DMS153 treated with DMSO at 0.1 percent for 48 hours (cell line): ENCODE data around the gene PLLP.

Experiments used
- DNase-seq: peaks from one replicate; lab custom pipeline; 2025; ENCODE audit not compliant: unreplicated experiment; lab: John Stamatoyannopoulos, UW

The PLLP gene

DNA sequence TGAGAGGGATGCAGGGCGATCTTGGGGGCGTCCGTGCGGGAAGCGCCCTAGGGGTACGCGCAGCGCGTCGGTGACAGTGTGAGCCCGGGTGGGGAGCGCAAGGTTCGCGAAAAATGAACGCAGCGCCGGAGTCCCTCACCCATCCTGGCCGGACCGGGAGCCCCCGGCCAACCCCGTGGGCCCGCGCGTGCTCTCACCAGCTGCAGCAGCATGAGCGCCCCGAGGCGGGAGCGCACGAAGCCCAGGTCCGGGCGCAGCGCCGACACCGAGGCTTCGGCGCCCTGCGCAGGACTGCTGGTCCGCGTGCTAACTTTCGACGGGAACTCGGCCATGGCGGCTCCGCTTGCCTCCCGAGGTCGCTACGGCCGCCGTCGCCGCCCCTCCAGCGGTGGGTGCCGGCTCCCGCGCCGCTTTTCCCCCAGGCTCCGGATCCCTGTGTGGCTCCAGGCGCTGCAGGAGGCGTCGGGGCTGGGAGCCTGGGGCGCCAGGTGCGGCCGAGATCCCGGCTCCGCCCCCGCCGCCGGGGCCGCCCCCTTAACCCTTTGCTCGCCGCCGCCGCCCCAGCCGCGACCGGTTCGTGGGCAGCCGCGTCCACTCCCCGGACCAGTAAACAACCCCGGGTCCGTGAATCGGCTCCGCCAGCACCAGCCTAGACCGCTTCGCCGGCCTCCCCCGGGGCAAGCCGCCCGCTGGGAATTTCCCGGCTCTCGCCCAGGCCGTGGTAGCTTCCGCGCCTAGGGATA is at the start of gene PLLP:
TSS of gene PLLP (minus strand) at position 464 of the 743 bp plus-strand sequence. CDS start at position 332, 132 bp downstream.
- no peak for DNase-seq

GRCh38 chr16:57333402-57333801 is 48.9 kb upstream of the PLLP start:
- DNase-seq: no peak

- DNase-seq: no peak
These were observed 46.9 kb upstream of the PLLP start for GRCh38 chr16:57331355-57331754.

- no peak for DNase-seq
These were observed 45.4 kb upstream of the PLLP start for GRCh38 chr16:57329718-57330327.

DNA sequence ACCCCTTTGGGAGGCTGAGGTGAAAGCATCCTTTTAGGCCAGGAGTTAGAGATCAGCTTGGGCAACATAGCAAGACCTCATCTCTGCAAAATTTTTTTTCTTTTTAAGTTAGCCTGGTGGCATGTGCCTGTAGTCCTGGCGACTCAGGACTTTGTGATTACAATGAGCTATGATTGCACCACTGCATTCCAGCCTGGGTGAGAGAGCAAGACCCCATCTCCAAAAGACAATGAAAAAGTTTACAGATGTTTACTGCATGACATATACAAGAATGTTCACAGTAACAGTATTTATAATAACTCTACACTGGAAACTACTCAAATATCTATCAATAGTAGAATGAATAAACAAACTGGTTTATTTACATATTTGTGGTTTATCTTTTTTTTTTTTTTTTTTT is 41.0 kb upstream of the PLLP start:
- no peak for DNase-seq

DNA sequence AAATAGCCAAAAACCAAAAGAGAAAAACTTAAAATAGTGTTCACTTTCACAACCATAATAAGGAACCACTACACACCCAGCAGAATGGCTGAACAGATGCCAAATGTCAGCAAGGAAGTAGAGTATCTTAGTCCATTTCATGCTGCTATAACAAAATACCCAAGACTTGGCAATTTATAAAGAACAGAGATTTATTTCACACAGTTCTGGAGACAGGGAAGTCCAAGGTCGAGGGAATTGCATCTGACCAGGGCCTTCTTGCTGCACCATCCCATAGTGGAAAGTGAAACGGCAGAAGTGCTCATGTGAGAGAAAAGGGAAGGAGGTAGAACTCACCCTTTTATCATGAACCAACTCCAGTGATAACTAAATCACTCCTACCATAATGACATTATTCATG is 40.3 kb upstream of the PLLP start:
- DNase-seq: no peak

DNA sequence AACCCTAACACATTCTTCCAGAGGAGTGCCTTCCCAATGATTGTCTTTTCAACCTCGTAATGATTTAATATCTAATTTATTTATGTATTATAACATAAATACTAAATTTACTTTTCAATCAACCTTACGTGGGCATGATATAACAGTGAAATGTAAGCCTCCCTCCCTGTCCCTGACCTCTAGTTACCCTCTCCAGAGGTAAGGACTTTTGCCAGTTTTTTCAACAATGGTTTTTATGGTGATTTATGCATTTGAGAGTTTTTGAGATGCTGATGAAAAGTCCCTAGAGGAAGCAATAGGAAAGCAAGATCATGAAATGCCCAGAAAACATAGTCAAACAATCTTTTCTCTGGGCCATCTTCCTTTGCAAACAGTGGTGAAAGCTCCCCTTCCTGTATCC is 35.2 kb upstream of the PLLP start:
- DNase-seq: no peak

DNA sequence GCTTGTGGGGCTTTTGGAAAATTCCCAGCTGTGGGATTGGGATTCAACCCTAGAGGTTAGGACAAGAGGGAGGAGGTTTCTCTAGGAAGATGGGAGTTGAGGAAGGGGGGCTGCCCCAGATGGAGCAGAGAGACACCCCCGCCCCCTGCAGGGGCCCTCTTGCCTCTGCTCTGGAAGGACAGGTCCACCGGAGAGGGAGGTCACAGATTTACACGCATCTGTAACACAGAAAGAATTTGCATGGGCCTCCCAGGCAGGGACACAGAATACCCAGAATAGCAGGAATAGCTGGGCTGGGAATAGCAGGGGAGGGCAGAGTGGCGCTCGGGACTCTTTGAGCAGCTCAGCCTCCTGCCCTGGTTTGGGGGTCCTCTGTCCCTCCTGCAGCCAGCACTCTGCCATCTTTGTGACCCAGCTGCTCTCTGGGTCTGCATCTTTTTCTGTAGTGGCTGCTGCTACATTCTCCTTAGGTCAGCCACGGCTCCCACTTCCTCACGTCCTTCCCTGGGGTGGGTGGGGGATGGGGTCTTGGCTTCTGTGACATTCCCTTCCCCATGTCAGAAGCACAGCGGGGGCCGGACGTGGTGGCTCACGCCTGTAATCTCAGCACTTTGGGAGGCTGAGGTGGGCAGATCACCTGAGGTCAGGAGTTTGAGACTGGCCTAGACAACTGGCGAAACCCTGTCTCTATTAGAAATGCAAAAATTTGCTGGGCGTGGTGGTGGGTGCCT is 33.9 kb upstream of the PLLP start:
- DNase-seq: no peak

GRCh38 chr16:57316390-57317017 is 32.0 kb upstream of the PLLP start:
- no peak for DNase-seq

- no peak for DNase-seq
These were observed 30.9 kb upstream of the PLLP start for GRCh38 chr16:57315416-57315815.

DNA sequence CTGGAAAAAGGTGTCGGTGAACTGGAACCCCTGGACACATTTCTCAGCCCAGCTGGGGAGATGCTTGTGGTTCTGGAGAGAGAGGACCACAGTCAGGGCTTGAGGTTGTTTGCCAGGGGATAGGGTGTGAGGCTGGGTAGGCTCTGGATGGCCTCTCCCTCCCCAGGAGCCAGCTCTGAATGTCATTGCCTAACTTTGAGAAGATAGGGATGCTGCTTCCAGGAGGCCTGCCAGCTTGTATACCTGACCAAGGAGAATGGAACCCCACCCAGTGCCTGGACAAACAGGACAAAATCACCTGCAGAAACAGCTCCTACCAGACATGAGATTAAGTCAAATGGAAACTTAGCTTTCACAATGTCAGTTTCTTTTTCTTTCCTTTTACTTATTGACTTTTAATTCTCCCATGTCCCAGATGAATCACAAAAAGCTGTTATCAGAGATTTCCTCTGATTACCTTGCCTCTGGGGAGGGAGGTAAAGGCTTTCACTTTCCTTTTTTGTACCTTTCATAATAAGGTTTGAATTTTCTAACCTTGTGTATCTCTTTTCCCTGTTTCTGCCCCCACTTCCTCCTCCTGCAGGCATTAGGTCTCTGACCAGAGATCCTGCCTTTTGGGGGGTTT is 29.8 kb upstream of the PLLP start:
- DNase-seq: no peak

DNA sequence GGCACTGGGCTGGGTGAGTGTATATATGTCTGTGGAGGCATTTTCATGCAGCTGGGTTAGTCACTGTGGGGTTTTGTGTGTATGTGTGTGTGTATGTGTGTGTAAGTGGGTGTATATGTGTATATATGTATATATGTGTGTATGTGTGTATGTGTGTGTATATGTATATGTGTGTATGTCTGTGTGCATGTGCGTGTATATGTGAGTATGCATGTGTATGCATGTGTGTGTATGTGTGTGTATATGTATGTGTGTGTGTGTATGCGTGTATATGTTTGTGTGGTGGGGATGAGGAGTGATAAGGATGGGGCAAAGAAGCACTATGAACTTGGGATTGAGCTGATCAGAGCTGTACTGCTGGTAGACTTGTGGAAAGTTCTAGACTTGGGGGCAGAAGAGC is 29.0 kb upstream of the PLLP start:
- no peak for DNase-seq

GRCh38 chr16:57310801-57311200 is 26.3 kb upstream of the PLLP start:
- no peak for DNase-seq

GRCh38 chr16:57308041-57308440 is 23.6 kb upstream of the PLLP start:
- no peak for DNase-seq

- no peak for DNase-seq
These were observed 22.9 kb upstream of the PLLP start for GRCh38 chr16:57307365-57307764.

- no peak for DNase-seq
These were observed 22.3 kb upstream of the PLLP start for GRCh38 chr16:57306676-57307341.

DNA sequence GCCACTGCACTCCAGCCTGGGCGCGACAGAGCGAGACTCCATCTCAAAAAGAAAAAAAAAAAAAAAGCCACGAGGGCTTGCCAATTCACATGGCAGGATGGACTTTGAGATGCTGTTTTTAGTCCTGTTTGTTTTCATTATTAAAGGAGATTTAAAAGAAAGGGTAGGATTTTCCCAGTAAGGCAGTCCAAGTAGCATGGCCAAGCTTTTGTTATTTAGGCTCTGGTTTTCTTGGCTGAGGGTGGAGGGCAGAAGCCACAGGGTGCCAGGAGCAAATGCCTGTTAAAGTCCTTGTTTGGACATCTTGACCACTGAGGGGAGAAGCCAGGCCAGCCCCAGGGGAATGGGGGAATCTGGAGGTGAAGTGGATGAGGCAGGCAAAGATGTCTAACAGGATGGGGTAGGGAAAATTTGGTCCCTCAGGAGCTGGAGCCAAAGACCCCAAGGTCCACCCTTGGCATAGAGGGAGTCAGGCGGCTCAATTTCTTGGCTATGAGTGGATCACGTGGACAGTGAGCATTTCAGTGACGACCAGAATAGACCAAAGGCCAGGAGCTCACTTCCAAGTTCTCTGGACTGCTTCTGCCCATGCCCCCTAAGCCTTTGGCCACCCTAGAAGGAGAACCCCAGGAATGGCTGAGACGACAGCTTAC is 20.8 kb upstream of the PLLP start:
- DNase-seq: no peak

GRCh38 chr16:57304169-57305061 is 19.9 kb upstream of the PLLP start:
- DNase-seq: no peak

DNA sequence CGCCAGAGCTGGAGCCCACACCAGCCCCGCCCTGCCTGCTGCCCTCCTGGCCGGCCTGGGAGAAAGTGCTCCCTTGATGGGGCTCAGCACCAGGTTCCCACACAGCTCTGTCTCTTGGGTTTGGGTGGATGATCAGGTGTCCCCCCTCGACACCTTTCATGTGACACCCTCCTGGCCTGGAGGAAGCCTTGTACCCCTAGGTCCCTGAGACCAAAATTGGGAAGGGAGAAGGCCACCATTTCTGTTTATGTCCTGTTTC is 19.4 kb upstream of the PLLP start:
- no peak for DNase-seq
